Measurements from ENCODE around the gene SPDYE1.
"Not testable (repeated sequence)": the region's sequence is repeated elsewhere in the genome, so short reads cannot be mapped to it uniquely, and the experiment has no call there.

The SPDYE1 gene

GRCh38 chr7:43994681-43995080 lies 3.0 kb upstream of the SPDYE1 start:
- not testable (repeated sequence) for DNase-seq

- not testable (repeated sequence) for DNase-seq
Measured at GRCh38 chr7:44012081-44012480, 14.4 kb downstream of the SPDYE1 start.

- not testable (repeated sequence) for DNase-seq
Measured at GRCh38 chr7:44015090-44015489, 17.4 kb downstream of the SPDYE1 start.

DNA sequence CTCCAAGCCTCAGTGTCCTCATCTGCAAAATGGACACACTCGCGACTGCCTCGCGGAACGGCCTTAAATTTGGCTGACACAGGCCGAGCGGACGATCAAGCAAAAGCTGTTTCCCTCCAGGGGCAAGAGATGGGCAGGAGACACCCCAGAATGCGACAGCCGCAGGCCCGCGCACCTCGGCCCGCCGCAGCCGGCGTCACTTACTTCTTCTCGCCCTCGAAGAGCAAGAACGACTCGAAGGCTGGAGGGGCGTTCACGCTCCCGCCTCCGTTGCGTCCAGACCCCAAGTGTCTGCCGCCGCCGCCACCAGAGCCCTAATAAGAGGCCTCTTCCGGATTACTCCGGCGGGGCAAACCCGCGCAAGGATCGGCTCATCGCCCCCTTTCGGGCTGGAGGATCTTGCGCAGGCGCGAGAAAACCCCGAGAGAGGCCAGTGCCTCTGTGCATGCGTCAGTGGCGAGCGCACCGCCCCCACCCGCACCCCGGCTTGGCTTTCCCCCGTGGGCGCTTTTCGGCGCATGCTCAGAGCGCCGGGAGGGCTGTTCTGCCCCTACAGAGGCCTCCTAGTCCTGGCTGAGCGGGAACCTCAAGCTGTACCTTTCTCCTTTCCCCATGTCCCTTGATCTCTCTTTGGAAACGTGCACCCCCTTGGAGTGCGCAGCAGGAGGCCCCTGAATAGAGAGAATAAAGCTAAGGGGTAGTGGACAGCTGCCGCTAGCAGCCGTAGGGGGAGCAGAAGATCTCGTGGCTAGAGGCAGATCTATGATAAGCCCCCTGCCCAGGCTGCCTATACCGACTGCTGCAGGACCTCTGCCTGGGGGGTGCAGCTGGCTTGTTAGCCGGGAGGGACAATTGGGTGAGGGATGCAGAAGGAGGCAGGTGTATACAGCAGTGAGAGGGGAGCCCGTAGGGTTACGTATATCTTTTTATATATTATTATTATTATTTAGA lies 21.4 kb downstream of the SPDYE1 start:
- DNase-seq = peak; percentile 99

DNA sequence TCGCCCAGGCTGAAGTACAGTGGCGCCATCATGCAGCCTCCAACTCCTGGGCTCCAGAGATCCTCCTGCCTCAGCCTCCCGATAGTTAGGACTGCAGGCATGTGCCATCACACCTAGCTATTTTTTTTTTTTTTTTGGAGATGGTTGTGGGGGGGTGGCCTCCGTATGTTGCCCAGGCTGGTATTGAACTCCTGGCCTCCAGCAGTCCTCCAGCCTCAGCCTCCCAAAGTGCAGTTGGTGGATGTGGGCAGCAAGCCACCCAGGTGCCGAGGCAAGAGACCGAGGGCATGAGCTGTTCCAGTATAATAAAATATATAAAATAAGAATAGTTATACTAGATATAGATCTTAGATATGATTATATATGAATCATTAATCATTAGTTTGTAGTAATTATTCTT lies 22.1 kb downstream of the SPDYE1 start:
- not testable (repeated sequence) for DNase-seq

- DNase-seq = not testable (repeated sequence)
Measured at GRCh38 chr7:44022069-44022468, 24.4 kb downstream of the SPDYE1 start.

- peak; percentile 24 for DNase-seq
Measured at GRCh38 chr7:44022796-44023467, 25.2 kb downstream of the SPDYE1 start.

- not testable (repeated sequence) for DNase-seq
Measured at GRCh38 chr7:44029433-44029832, 31.7 kb downstream of the SPDYE1 start.

DNA sequence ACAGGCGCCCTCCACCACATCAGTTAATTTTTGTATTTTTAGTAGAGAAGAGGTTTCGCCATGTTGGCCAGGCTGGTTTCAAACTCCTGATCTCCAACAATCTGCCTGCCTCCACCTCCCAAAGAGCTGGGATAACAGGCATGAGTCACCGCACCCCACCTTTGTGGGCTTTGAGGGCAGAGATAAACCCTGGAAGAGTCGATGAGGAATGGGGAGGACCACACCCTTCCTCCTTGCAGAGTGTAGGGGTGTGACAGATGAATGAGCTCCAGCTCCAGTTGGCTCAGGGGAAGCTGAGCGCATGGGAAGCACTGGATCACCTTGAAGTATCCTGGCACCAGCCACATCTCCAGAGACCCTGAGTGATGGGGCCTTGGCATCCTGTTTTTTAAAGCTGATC lies 32.3 kb downstream of the SPDYE1 start:
- DNase-seq = not testable (repeated sequence)

GRCh38 chr7:44031319-44031718 lies 33.6 kb downstream of the SPDYE1 start:
- not testable (repeated sequence) for DNase-seq

GRCh38 chr7:44032031-44032430 lies 34.3 kb downstream of the SPDYE1 start:
- DNase-seq = not testable (repeated sequence)

GRCh38 chr7:44033971-44034844 lies 36.5 kb downstream of the SPDYE1 start:
- not testable (repeated sequence) for DNase-seq

DNA sequence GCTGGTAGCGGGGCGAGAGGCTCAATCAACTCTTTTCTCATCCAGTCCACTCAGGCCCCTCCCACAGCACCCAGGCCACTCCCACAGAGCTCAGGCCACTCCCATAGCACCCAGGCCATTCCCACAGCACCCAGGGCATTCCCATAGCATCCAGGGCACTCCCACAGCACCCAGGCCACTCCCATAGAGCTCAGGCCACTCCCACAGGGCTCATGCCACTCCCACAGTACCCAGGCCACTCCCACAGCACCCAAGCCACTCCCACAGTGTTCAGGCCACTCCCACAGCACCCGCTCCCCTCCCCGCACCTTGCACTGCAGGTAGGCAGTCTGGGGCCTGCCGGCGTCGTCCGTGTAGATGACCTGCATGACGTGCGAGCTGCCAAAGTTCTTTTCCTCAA lies 38.7 kb downstream of the SPDYE1 start:
- peak; percentile 37 for DNase-seq

DNA sequence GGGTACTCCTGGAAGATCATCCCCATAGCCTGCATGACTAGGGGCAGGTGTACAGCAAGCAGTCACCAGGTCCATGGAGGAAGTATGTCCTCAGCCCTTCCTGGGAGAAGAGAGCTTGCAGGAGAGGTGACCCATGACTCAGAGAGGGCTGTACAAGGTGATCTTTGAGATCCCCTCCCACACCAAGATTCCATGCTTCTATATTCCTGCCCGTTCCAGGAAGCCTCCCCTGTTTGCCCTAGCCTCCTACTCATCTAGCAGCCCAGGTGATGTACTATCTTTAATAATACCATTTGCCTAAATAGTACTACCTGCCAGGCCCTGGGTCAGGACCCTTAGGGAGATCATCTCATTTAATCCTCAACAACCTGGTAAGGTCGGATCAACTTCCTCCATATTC lies 40.3 kb downstream of the SPDYE1 start:
- not testable (repeated sequence) for DNase-seq

DNA sequence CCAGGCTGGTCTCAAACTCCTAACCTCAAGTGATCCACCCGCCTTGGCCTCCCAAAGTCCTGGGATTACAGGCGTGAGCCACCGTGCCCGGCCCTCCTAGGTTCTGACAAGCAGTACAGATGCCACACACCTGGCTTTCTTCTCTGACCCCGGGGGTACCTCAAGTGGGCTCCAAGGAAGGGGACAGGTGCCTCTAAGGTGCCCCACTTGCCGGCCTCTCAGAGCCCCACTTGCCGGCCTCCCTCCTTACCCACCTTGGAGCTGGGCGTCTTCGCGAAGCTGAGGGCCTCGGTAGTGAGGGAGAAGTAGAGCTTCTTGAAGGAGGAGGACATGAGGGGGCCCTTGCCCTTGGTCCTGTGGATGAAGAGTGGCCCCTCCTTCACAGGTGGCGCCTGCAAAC lies 40.9 kb downstream of the SPDYE1 start:
- DNase-seq = not testable (repeated sequence)

GRCh38 chr7:44038961-44039558 lies 41.4 kb downstream of the SPDYE1 start:
- peak; percentile 81 for DNase-seq

- not testable (repeated sequence) for DNase-seq
Measured at GRCh38 chr7:44039800-44040492, 42.2 kb downstream of the SPDYE1 start.

GRCh38 chr7:44040493-44040891 lies 42.8 kb downstream of the SPDYE1 start:
- DNase-seq = peak; percentile 61

DNA sequence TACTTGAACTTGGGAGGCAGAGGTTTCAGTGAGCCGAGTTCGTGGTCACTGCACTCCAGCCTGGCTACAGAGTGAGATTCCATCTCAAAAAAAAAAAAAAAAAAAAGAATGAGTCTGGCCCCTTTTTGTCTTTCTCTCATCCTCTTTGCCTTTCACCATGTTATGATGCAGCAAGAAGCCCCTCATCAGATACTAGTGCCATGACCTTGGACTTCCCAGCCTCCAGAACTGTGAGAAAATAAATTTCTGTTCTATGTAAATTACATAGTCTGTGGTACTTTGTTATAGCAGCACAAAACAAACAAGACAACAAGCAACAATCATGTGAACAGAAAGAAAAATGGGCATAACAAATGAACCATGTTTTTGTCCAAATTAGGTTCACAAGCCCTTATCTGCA lies 44.5 kb downstream of the SPDYE1 start:
- DNase-seq = no peak

DNA sequence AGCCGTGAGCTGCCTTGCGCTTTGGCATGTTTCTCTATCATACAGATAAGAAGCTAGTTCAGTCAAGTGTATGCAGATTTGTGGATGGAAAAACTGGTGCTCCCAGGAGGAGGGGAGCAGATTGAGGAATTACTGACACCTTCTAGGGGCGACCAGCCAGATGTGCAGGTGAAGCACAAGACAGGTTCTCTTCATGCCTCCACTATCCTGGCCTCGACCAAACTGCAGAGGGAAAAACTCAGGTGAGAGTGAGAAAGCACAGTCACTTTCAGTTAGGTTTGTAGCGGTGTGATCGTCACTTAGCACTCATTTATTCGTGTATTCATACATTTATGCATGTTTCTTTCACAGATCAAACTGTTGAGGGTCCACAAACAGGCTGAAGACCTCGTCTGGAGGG lies 46.2 kb downstream of the SPDYE1 start:
- DNase-seq = no peak

- peak; percentile 94 for DNase-seq
Measured at GRCh38 chr7:44044315-44045225, 46.9 kb downstream of the SPDYE1 start, which contains the start of gene DBNL. Gene DBNL, plus strand, starts transcription at chr7:44044702. Its CDS starts 36 bp downstream, at chr7:44044738.

Data from stimulated activated CD4-positive, alpha-beta T cell treated with anti-CD3 and anti-CD28 coated beads, Interleukin-4, amount 100 ng/mL, for 24 hours (primary cell).